DND-41 (cell line): ENCODE results near the gene TOX2.

Experiments
- ATAC-seq: fragments of 200-7000 bp; cut with Tn5 transposase; 3 replicates; pipeline ENCODE4 v1.9.1; 2021; ENCODE audit warnings: low read depth; ENCODE audit not compliant: insufficient read depth
- DNase-seq: peaks from one replicate; pipeline ENCODE4 v3.0.0-alpha.2; 2020
- H2AFZ ChIP-seq: 2 replicates; pipeline ENCODE4 v1.6.0; 2012; ENCODE audit warnings: low read depth, low read length
- H3K27ac ChIP-seq: 2 replicates; pipeline ENCODE4 v1.5.1; 2012; ENCODE audit warnings: low read length, inconsistent platforms
- H3K27me3 ChIP-seq: fragments of 200-600 bp; sonication (generic); 2 replicates; pipeline ENCODE4 v1.6.0; 2012; ENCODE audit warnings: low read length, mild to moderate bottlenecking, inconsistent platforms; ENCODE audit not compliant: insufficient read depth, poor library complexity
- H3K36me3 ChIP-seq: 2 replicates; pipeline ENCODE4 v1.5.1; 2012; ENCODE audit warnings: low read length, inconsistent platforms; ENCODE audit not compliant: insufficient read depth
- H3K4me1 ChIP-seq: 2 replicates; pipeline ENCODE4 v1.5.1; 2012; ENCODE audit warnings: mild to moderate bottlenecking, low read length; ENCODE audit not compliant: insufficient read depth
- H3K4me2 ChIP-seq: 2 replicates; pipeline ENCODE4 v1.6.0; 2012; ENCODE audit warnings: mild to moderate bottlenecking, moderate library complexity, low read length, inconsistent platforms; ENCODE audit not compliant: insufficient read depth
- H3K4me3 ChIP-seq, 2 experiments: fragments of 200-600 bp in 1 of 2; shearing (Covaris generic) in 1 of 2; 2 replicates each; pipeline ENCODE4 v1.5.1; 2012 to 2016; ENCODE audit warnings: inconsistent platforms in 2 of 2, low read length in 2 of 2, mild to moderate bottlenecking in 2 of 2, low read depth in 1 of 2, moderate library complexity in 1 of 2
- H3K79me2 ChIP-seq: 2 replicates; pipeline ENCODE4 v1.6.0; 2012; ENCODE audit warnings: low read length, inconsistent platforms; ENCODE audit not compliant: insufficient read depth
- H3K9ac ChIP-seq: 2 replicates; pipeline ENCODE4 v1.6.0; 2012; ENCODE audit warnings: low read depth, mild to moderate bottlenecking, inconsistent platforms, low read length, moderate library complexity
- H3K9me3 ChIP-seq: 2 replicates; pipeline ENCODE4 v1.5.1; 2012; ENCODE audit warnings: low read length, moderate library complexity, mild to moderate bottlenecking, inconsistent platforms; ENCODE audit not compliant: insufficient read depth, severe bottlenecking
- H4K20me1 ChIP-seq: 2 replicates; pipeline ENCODE4 v1.6.0; 2012; ENCODE audit warnings: low read length; ENCODE audit not compliant: insufficient read depth
- CTCF ChIP-seq: IDR thresholded peaks from 2 replicates; pipeline ENCODE4 v1.5.1; 2012; ENCODE audit warnings: borderline replicate concordance, low read length, moderate library complexity, mild to moderate bottlenecking; ENCODE audit not compliant: poor library complexity, severe bottlenecking; ENCODE audit errors: extremely low read depth
- EZH2 ChIP-seq: IDR thresholded peaks from 3 replicates; pipeline ENCODE4 v1.6.1; 2012; ENCODE audit warnings: borderline replicate concordance, low read depth, mild to moderate bottlenecking, moderate library complexity, low read length, inconsistent platforms; ENCODE audit not compliant: severe bottlenecking

Gene TOX2

GRCh38 chr20:43946206-43946491, 31.5 kb downstream of the TOX2 start:
- Histone ChIP-seq H3K9ac (no peak overlapping the region), H3K79me2 (no peaks in the 10 kb centered on the region), H4K20me1 (peaks cover 52% of the 10 kb centered on the region), H3K4me1 (peaks cover 60% of the 10 kb centered on the region), H2AFZ (no peak overlapping the region), H3K27ac (no peak overlapping the region), H3K27me3 (peaks cover 11% of the 10 kb centered on the region), H3K4me2 (no peak overlapping the region), H3K4me3 (no peak overlapping the region), H3K9me3 (no peaks in the 10 kb centered on the region), H3K36me3 (no peaks in the 10 kb centered on the region)
- DNase-seq (no peak), ATAC-seq (no peak)
- TF ChIP-seq CTCF = no peak
- no peak for TF ChIP-seq EZH2

DNA sequence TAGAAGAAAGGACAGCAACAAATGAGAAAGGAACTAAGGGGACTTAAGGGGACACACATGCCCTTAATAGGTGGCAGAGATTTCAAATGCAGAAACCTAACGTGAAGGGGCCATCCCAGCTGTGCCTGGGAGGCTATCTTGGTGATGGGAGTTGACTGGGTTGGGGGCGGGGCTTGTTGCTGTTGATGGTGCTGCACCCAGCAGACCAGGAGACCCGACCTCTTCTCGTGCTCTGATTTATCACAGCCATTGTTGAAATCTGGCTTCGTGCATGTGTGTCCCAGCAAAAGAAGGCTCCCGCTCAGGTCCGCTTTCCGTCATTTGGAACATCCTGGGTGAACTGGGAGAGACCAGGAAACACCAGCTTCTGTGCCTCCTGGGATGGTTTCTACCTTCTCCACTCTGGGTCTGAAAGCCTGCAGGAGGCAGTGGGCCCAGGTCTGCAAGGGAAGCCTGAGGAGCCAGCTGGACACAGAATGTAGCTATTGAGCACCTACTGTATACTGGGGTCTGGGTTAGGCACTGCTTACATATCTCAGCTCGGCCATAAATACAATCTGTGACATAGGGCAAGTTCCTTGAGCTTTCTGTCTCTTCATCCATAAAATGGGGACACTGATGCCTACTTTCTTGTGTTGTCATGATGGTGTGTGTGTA, 32.1 kb downstream of the TOX2 start:
- H3K4me1 ChIP-seq = peaks cover 54% of the 10 kb centered on the region
- ATAC-seq (no peak), DNase-seq (no peak)
- no peaks in the 10 kb centered on the region for H3K79me2 ChIP-seq
- H3K4me3 ChIP-seq = no peak overlapping the region
- H3K36me3 ChIP-seq = no peaks in the 10 kb centered on the region
- no peak overlapping the region for H3K27ac ChIP-seq
- H3K9me3 ChIP-seq = no peaks in the 10 kb centered on the region
- peaks cover 52% of the 10 kb centered on the region for H4K20me1 ChIP-seq
- H3K4me2 ChIP-seq = no peak overlapping the region
- H3K9ac ChIP-seq = no peak overlapping the region
- peaks cover 11% of the 10 kb centered on the region for H3K27me3 ChIP-seq
- TF ChIP-seq EZH2 = no peak
- TF ChIP-seq CTCF = no peak
- H2AFZ ChIP-seq = no peak overlapping the region

DNA sequence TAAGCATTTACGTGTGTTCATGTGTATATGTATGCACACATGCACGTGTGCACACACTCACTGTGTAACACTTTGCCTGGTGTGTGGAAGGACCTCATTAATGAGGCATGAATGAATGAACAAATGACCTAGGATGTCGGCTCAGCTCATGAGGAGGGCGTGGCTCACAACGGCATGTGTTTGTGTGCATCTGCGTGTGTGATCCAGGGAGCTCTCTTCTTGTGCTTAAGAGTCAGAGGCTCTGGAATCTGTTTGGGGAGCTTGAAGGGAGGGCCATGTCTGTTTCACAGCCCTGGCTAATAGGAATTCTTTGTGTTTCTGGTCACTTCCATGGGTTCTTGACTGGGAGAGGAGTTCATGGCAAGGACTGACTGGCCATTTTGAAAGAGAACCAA, 32.7 kb downstream of the TOX2 start:
- no peaks in the 10 kb centered on the region for H3K9me3 ChIP-seq
- H3K9ac ChIP-seq = no peak overlapping the region
- peaks cover 48% of the 10 kb centered on the region for H3K4me1 ChIP-seq
- peaks cover 11% of the 10 kb centered on the region for H3K27me3 ChIP-seq
- no peak for DNase-seq
- H3K79me2 ChIP-seq = no peaks in the 10 kb centered on the region
- H4K20me1 ChIP-seq = peaks cover 54% of the 10 kb centered on the region
- TF ChIP-seq EZH2 = no peak
- no peak overlapping the region for H3K27ac ChIP-seq
- no peak overlapping the region for H3K4me3 ChIP-seq
- H2AFZ ChIP-seq = no peak overlapping the region
- ATAC-seq = no peak
- H3K36me3 ChIP-seq = no peaks in the 10 kb centered on the region
- H3K4me2 ChIP-seq = no peak overlapping the region

- DNase-seq (no peak), ATAC-seq (no peak)
- H3K79me2 ChIP-seq = no peaks in the 10 kb centered on the region
- no peak overlapping the region for H3K4me3 ChIP-seq
- H3K9me3 ChIP-seq = no peaks in the 10 kb centered on the region
- H3K4me1 ChIP-seq = peaks cover 46% of the 10 kb centered on the region
- no peak overlapping the region for H3K4me2 ChIP-seq
- TF ChIP-seq EZH2 = no peak
- TF ChIP-seq CTCF = no peak
- H3K36me3 ChIP-seq = no peaks in the 10 kb centered on the region
- H4K20me1 ChIP-seq = peaks cover 59% of the 10 kb centered on the region
- no peak overlapping the region for H2AFZ ChIP-seq
- H3K9ac ChIP-seq = no peak overlapping the region
- peaks cover 14% of the 10 kb centered on the region for H3K27me3 ChIP-seq
- H3K27ac ChIP-seq = no peak overlapping the region
These were observed 33.8 kb downstream of the TOX2 start for GRCh38 chr20:43948455-43948854.
